ENCODE measurements around the gene RCAN1.
"Not testable (repeated sequence)": the region's sequence is repeated elsewhere in the genome, so short reads cannot be mapped to it uniquely, and the experiment has no call there.

The RCAN1 gene

DNA sequence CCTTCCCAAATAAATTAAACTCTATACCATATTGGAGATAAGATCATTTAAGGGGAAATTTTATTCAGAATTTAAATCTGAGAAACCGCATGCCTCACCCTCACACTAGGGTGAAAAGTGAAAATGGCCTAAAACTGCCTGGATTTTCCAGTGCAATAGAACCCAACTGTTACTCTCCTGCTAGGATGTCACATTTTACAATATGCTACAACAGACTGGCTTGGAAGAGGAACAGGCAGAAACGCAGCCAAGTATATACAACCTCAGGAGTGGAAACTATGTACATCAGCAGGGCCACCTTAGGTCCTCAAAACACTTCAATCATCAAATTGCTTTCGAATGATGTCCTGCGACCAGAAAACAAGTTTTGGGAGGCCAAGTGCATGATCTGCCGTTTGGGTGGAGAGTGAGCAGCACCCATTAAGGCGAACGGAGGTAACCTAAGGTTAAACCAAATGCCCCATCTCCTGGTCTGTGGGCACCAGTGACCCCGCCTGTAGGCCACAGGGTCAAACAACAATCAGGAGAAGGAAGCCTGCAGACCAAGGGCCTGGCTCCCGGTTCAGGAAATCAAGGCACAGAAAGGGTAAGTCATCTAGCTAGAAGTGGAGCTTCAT lies 4.9 kb downstream of the RCAN1 start:
- H3K27me3 ChIP-seq (ENCODE audit: insufficient read depth, low read length): no peaks in the 10 kb centered on the region
- H2AFZ ChIP-seq (ENCODE audit: low read length, unreplicated experiment): no peak overlapping the region

DNA sequence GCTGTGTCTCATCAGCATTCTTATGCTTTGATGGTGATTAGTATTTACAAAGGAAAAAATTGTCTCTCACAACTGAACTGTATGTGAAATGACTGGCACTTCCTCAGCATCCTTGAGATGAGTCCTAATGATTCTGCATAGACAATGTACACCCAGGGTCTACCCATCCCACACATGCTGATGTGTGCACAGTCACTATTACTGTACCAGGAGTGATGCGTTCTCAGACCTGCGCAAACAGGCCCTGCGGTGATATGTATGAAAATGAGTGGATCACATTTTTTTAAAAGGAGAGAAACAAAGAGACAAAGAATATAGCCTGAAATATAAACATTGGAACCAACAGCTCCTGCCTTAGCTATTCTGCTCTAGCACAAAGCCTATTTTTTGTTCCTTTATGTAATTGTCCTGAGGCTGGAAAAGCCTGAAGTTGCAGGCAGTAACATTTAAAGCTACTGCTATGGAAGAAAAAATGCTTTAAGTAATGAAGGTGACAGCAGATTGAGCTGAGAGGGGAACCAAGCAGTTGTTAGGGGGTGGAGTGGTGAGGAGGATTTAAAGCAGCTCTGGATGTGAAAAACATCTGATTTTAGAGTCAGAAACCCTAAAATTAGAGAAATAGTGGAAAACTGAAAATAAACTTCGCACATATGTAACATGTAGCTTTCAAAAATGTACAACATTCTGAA lies 5.5 kb downstream of the RCAN1 start:
- no peak overlapping the region for H2AFZ ChIP-seq (ENCODE audit: low read length, unreplicated experiment)
- no peaks in the 10 kb centered on the region for H3K36me3 ChIP-seq (ENCODE audit: insufficient read depth, low read length)
- no peaks in the 10 kb centered on the region for H3K27me3 ChIP-seq (ENCODE audit: insufficient read depth, low read length)
- H3K4me3 ChIP-seq (ENCODE audit: low read depth, low read length): no peak overlapping the region
- peaks cover 4% of the 10 kb centered on the region for H3K4me1 ChIP-seq (ENCODE audit: control insufficient read depth, insufficient read depth, low read length, unreplicated experiment)
- H3K27ac ChIP-seq (ENCODE audit: low read depth, low read length): no peak overlapping the region
- H3K79me2 ChIP-seq (ENCODE audit: control insufficient read depth, insufficient read depth, low read length, unreplicated experiment): no peaks in the 10 kb centered on the region

More for the DNA sequence above, 4.9 kb downstream of the RCAN1 start:
- H3K79me2 ChIP-seq (ENCODE audit: control insufficient read depth, insufficient read depth, low read length, unreplicated experiment): no peaks in the 10 kb centered on the region
- no peak overlapping the region for H3K4me3 ChIP-seq (ENCODE audit: low read depth, low read length)
- H3K4me1 ChIP-seq (ENCODE audit: control insufficient read depth, insufficient read depth, low read length, unreplicated experiment): peaks cover 4% of the 10 kb centered on the region
- H3K36me3 ChIP-seq (ENCODE audit: insufficient read depth, low read length): no peaks in the 10 kb centered on the region
- H3K27ac ChIP-seq (ENCODE audit: low read depth, low read length): no peak overlapping the region

- H3K27ac ChIP-seq (ENCODE audit: low read depth, low read length); H3K4me1 ChIP-seq (ENCODE audit: control insufficient read depth, insufficient read depth, low read length, unreplicated experiment); H3K27me3 ChIP-seq (ENCODE audit: insufficient read depth, low read length); H3K4me3 ChIP-seq (ENCODE audit: low read depth, low read length); H2AFZ ChIP-seq (ENCODE audit: low read length, unreplicated experiment); H3K36me3 ChIP-seq (ENCODE audit: insufficient read depth, low read length); H3K79me2 ChIP-seq (ENCODE audit: control insufficient read depth, insufficient read depth, low read length, unreplicated experiment): not testable (repeated sequence)
These were observed 7.5 kb downstream of the RCAN1 start for GRCh38 chr21:34607376-34607775.

DNA sequence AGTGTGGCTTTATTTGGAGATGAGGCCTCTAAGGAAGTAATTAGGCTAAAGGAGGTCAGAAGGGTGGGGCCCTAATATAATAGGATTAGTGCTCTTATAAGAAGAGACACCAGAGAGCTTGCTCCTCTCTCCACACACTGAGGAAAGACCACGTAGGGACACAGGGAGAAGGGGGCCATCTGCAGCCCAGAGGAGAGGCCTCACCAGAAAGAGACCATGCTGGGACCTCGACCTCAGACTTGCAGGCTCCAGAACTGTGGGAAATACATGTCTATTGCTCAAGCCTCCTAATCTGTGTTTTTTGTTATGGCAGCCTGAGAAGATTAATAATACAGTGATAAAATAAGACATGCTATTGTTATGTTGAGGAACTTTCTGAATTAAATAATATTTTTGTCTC lies 8.3 kb downstream of the RCAN1 start:
- Histone ChIP-seq H3K27me3 (ENCODE audit: insufficient read depth, low read length) (no peaks in the 10 kb centered on the region), H3K79me2 (ENCODE audit: control insufficient read depth, insufficient read depth, low read length, unreplicated experiment) (no peaks in the 10 kb centered on the region)

GRCh38 chr21:34606051-34606450 lies 8.9 kb downstream of the RCAN1 start:
- Histone ChIP-seq H3K4me3 (ENCODE audit: low read depth, low read length) (no peak overlapping the region), H3K27me3 (ENCODE audit: insufficient read depth, low read length) (no peaks in the 10 kb centered on the region), H2AFZ (ENCODE audit: low read length, unreplicated experiment) (no peak overlapping the region), H3K4me1 (ENCODE audit: control insufficient read depth, insufficient read depth, low read length, unreplicated experiment) (no peaks in the 10 kb centered on the region), H3K79me2 (ENCODE audit: control insufficient read depth, insufficient read depth, low read length, unreplicated experiment) (no peaks in the 10 kb centered on the region), H3K36me3 (ENCODE audit: insufficient read depth, low read length) (no peaks in the 10 kb centered on the region), H3K27ac (ENCODE audit: low read depth, low read length) (no peak overlapping the region)

More for the DNA sequence above, 8.3 kb downstream of the RCAN1 start:
- Histone ChIP-seq H3K36me3 (ENCODE audit: insufficient read depth, low read length) (no peaks in the 10 kb centered on the region), H3K4me1 (ENCODE audit: control insufficient read depth, insufficient read depth, low read length, unreplicated experiment) (no peaks in the 10 kb centered on the region), H2AFZ (ENCODE audit: low read length, unreplicated experiment) (no peak overlapping the region), H3K4me3 (ENCODE audit: low read depth, low read length) (no peak overlapping the region), H3K27ac (ENCODE audit: low read depth, low read length) (no peak overlapping the region)

DNA sequence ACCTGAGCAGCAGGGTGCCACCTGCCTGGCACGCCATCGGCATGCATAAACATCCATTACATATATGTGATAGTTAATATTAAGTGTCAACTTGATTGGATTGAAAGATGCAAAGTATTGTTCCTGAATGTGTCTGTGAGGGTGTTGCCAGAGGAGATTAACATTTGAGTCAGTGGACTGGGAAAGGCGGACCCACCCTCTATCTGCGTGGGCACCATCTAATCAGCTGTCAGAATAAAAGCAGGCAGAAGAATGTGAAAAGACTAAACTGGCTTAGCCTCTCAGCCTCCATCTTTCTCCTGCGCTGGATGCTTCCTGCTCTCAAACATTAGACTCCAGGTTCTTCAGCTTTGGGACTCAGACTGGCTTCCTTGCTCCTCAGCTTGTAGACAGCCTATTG lies 10.0 kb downstream of the RCAN1 start:
- H3K4me3 ChIP-seq (ENCODE audit: low read depth, low read length); H3K27me3 ChIP-seq (ENCODE audit: insufficient read depth, low read length); H3K4me1 ChIP-seq (ENCODE audit: control insufficient read depth, insufficient read depth, low read length, unreplicated experiment); H3K36me3 ChIP-seq (ENCODE audit: insufficient read depth, low read length); H3K27ac ChIP-seq (ENCODE audit: low read depth, low read length); H2AFZ ChIP-seq (ENCODE audit: low read length, unreplicated experiment); H3K79me2 ChIP-seq (ENCODE audit: control insufficient read depth, insufficient read depth, low read length, unreplicated experiment): not testable (repeated sequence)

GRCh38 chr21:34604556-34604955 lies 10.4 kb downstream of the RCAN1 start:
- no peaks in the 10 kb centered on the region for H3K4me1 ChIP-seq (ENCODE audit: control insufficient read depth, insufficient read depth, low read length, unreplicated experiment)
- no peaks in the 10 kb centered on the region for H3K79me2 ChIP-seq (ENCODE audit: control insufficient read depth, insufficient read depth, low read length, unreplicated experiment)
- H3K27me3 ChIP-seq (ENCODE audit: insufficient read depth, low read length): no peaks in the 10 kb centered on the region
- H3K36me3 ChIP-seq (ENCODE audit: insufficient read depth, low read length): no peaks in the 10 kb centered on the region
- no peak overlapping the region for H3K27ac ChIP-seq (ENCODE audit: low read depth, low read length)
- H3K4me3 ChIP-seq (ENCODE audit: low read depth, low read length): no peak overlapping the region
- H2AFZ ChIP-seq (ENCODE audit: low read length, unreplicated experiment): no peak overlapping the region

DNA sequence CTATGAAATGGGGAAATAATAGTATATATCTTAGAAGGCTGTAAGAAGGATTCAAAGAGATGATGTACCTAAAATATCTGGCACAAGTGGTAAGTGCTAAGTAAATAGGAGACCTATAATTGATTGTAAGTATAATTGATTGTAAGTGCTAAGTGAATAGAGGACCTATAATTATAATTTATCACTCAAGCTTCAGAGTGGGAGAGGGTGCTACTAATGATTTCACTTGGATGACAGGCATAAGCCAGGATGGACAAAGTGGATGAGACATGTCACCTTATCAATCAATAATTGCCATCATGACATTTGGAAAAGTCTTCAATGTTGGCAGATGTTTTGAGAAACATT lies 11.2 kb downstream of the RCAN1 start:
- Histone ChIP-seq H3K4me1 (ENCODE audit: control insufficient read depth, insufficient read depth, low read length, unreplicated experiment) (peaks cover 6% of the 10 kb centered on the region), H3K27me3 (ENCODE audit: insufficient read depth, low read length) (no peaks in the 10 kb centered on the region), H2AFZ (ENCODE audit: low read length, unreplicated experiment) (no peak overlapping the region), H3K27ac (ENCODE audit: low read depth, low read length) (no peak overlapping the region), H3K4me3 (ENCODE audit: low read depth, low read length) (no peak overlapping the region), H3K79me2 (ENCODE audit: control insufficient read depth, insufficient read depth, low read length, unreplicated experiment) (no peaks in the 10 kb centered on the region), H3K36me3 (ENCODE audit: insufficient read depth, low read length) (no peaks in the 10 kb centered on the region)

DNA sequence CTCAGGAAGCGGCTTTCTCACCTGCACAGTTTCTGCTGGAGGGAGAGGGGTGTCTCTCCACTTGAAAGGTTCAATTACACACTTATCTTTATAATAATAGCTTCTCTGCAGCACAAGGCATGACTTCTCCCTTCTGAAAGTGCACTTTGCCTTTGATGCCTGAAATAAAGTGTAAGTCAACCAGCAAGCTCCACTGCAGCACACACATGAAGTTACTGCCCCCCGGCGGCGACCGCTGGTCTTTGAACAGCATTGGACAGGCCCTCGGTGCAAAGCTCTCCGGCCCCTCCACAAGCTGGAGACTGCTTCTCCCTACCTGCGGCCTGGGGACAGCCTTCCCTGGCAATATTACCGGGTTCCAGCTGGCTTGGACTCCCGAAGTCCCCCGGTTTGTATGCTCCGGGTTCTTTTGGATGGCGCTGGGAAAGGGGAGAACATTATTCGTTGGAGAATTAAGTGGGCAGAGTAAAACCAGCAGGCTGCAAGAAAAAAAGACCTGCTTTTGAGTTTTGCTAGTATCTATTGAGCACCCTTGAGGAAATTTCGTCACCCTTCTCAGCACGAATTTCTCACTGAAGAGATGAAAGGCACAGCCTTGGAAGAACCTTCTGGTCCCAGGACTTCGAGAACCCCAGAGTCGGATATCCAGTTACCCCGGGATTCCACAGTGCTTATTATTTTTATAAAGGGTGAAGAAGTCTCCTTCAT lies 11.8 kb downstream of the RCAN1 start:
- no peaks in the 10 kb centered on the region for H3K27me3 ChIP-seq (ENCODE audit: insufficient read depth, low read length)
- peaks cover 11% of the 10 kb centered on the region for H3K4me1 ChIP-seq (ENCODE audit: control insufficient read depth, insufficient read depth, low read length, unreplicated experiment)
- no peak overlapping the region for H3K4me3 ChIP-seq (ENCODE audit: low read depth, low read length)
- H3K36me3 ChIP-seq (ENCODE audit: insufficient read depth, low read length): no peaks in the 10 kb centered on the region
- no peak overlapping the region for H3K27ac ChIP-seq (ENCODE audit: low read depth, low read length)
- no peaks in the 10 kb centered on the region for H3K79me2 ChIP-seq (ENCODE audit: control insufficient read depth, insufficient read depth, low read length, unreplicated experiment)
- no peak overlapping the region for H2AFZ ChIP-seq (ENCODE audit: low read length, unreplicated experiment)

- Histone ChIP-seq H2AFZ (ENCODE audit: low read length, unreplicated experiment) (no peak overlapping the region), H3K27ac (ENCODE audit: low read depth, low read length) (no peak overlapping the region), H3K79me2 (ENCODE audit: control insufficient read depth, insufficient read depth, low read length, unreplicated experiment) (no peaks in the 10 kb centered on the region), H3K4me3 (ENCODE audit: low read depth, low read length) (no peak overlapping the region), H3K4me1 (ENCODE audit: control insufficient read depth, insufficient read depth, low read length, unreplicated experiment) (peaks cover 12% of the 10 kb centered on the region), H3K36me3 (ENCODE audit: insufficient read depth, low read length) (no peaks in the 10 kb centered on the region), H3K27me3 (ENCODE audit: insufficient read depth, low read length) (no peaks in the 10 kb centered on the region)
These were observed 12.9 kb downstream of the RCAN1 start for GRCh38 chr21:34602061-34602460.

Measured in ACC112 (cell line).